Measurements from ENCODE around the gene VAC14. TPM values are rescaled to one million over a fixed set of nuclear protein-coding genes. Genes with fewer than 3 reads are reported as not detected.
A peak's percentile ranks its signal among the peaks of the same experiment; 100 is the strongest.

VAC14 gene
- total and polyA plus RNA-seq, 2 of the 8 experiments (the other 6 are each of a cell fraction or from before 2014, with no cell fraction given), result 56.0 to 108 TPM

DNA sequence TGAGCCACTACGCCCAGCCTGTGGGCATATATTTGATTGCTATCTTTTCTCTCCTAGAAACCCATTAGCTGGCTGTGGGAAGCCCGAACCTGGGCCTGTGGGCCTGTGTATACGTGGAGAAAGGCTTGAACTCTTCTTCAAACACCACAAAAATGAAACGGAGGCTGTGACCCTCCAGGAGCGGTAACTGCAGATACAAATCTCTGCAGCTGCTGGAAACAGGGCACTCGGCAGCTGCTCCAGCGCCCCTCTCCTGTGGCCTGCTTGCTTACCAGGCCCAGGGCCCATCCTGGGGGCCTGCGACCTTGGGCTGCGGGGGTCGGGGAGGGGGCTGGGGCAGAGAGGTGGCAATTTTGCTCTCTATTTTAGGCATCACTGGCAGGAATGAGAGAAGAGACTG lies 87.1 kb downstream of the VAC14 start:
- 88% methylated on average over 10 of the region's 10 CpGs; no CpG with 5 or more reads in 1 of the 2 experiments for WGBS, 2 experiments (ENCODE audit: extremely low coverage in 1 of 2, insufficient coverage in 1 of 2, insufficient read length in 1 of 2, insufficient replicate concordance in 2 of 2, low coverage in 1 of 2, low lambda C conversion rate in 2 of 2, missing lambda C conversion rate in 1 of 2)
- POLR2A ChIA-PET (ENCODE audit: partially characterized antibody), result interaction anchor here (0.7 to 1.2 kb wide), 3 partner anchors 13 to 1650 kb away, joined by 3 to 4 read pairs (median 3); no protein-coding TSS in a partner anchor
- no peak overlapping the region for H3K27ac ChIP-seq (ENCODE audit: low read depth, low read length)
- no peak for TF ChIP-seq KDM4A (IDR thresholded peaks at IDR 0.05; ENCODE audit: low read depth, low read length, severe bottlenecking)

More for the DNA sequence above, 87.1 kb downstream of the VAC14 start:
- H3K9me3 ChIP-seq (ENCODE audit: insufficient read depth in 2 of 2, low read depth in 1 of 2, low read length in 1 of 2), result no peaks in the 10 kb centered on the region
- H3K4me3 ChIP-seq (ENCODE audit: extremely low read depth in 1 of 4, insufficient read depth in 2 of 4, low read depth in 3 of 4, low read length in 4 of 4), result no peak overlapping the region
- no peak overlapping the region for H2BK20ac ChIP-seq (ENCODE audit: low read length)
- no peak overlapping the region for H2AFZ ChIP-seq (ENCODE audit: low read length)
- no peak overlapping the region for H3K9ac ChIP-seq (replicated peaks in 1 of 4; ENCODE audit: extremely low read depth in 1 of 4, low read depth in 3 of 4, low read length in 3 of 4)
- H3K14ac ChIP-seq (ENCODE audit: insufficient read length), result no peak overlapping the region
- no peak overlapping the region for H2AK5ac ChIP-seq (ENCODE audit: low read depth, low read length)
- no peak overlapping the region for H2BK12ac ChIP-seq (ENCODE audit: low read depth, low read length)
- no peaks in the 10 kb centered on the region for H3K79me1 ChIP-seq (ENCODE audit: low read depth, low read length)
- no peak overlapping the region for H4K91ac ChIP-seq (replicated peaks; ENCODE audit: insufficient read length, low read length)
- H3K4me2 ChIP-seq (ENCODE audit: insufficient read depth in 1 of 2, low read depth in 2 of 2, low read length in 2 of 2), result peak overlapping the region in 1 of 2 experiments; percentile 26; a peak in 1 of 4 replicates
- no peaks in the 10 kb centered on the region for H3K27me3 ChIP-seq (replicated peaks in 1 of 4; ENCODE audit: control insufficient read depth in 3 of 4, extremely low read depth in 1 of 4, insufficient read depth in 3 of 4, low read length in 3 of 4)
- no peak overlapping the region for H3K56ac ChIP-seq (replicated peaks; ENCODE audit: insufficient read length, low read depth, low read length)
- CTCF ChIA-PET (ENCODE audit: partially characterized antibody), result interaction anchor here (0.6 to 3.3 kb wide), 6 partner anchors 11 to 58 kb away, joined by 3 to 13 read pairs (median 8); no protein-coding TSS in a partner anchor
- no peaks in the 10 kb centered on the region for H3K79me2 ChIP-seq (ENCODE audit: control insufficient read depth in 1 of 2, insufficient read depth in 2 of 2, low read length in 2 of 2)
- H3K36me3 ChIP-seq (ENCODE audit: control insufficient read depth in 2 of 4, insufficient read depth in 4 of 4, low read length in 3 of 4), result no peaks in the 10 kb centered on the region
- H2BK120ac ChIP-seq (replicated peaks; ENCODE audit: low read depth, low read length), result no peak overlapping the region
- H3K23ac ChIP-seq (ENCODE audit: insufficient read length), result no peak overlapping the region
- H3K18ac ChIP-seq (ENCODE audit: extremely low read depth, low read length), result no peak overlapping the region
- H2BK15ac ChIP-seq (ENCODE audit: low read length), result no peak overlapping the region
- peaks cover 0 to 3% of the 10 kb centered on the region in 2 experiments for H4K20me1 ChIP-seq (replicated peaks in 1 of 2; ENCODE audit: control insufficient read depth in 1 of 2, insufficient read depth in 2 of 2, low read length in 2 of 2)
- no peak for FAIRE-seq
- H3K23me2 ChIP-seq (ENCODE audit: low read depth, low read length), result no peaks in the 10 kb centered on the region
- H3K4me1 ChIP-seq (replicated peaks in 1 of 4; ENCODE audit: control insufficient read depth in 3 of 4, insufficient read depth in 4 of 4, low read length in 3 of 4), result peaks cover 4 to 36% (median 23%) of the 10 kb centered on the region in 4 experiments
- H2BK5ac ChIP-seq (ENCODE audit: low read depth, low read length), result no peak overlapping the region
- H3K4ac ChIP-seq (replicated peaks; ENCODE audit: insufficient read length, low read depth, low read length), result no peak overlapping the region
- no peak for DNase-seq (ENCODE audit: low read depth in 1 of 2, low spot score in 2 of 2)
- H4K5ac ChIP-seq (ENCODE audit: insufficient read length, low read depth, low read length), result no peak overlapping the region
- H4K8ac ChIP-seq (ENCODE audit: extremely low read depth, insufficient read depth, low read length), result no peak overlapping the region
